MM.1S (cell line): ENCODE results near the gene TET2.

Source experiments
- DNase-seq: peaks from one replicate; pipeline ENCODE4 v3.0.0-alpha.2; 2015
- H2AFZ ChIP-seq: fragments of 300-600 bp; sonication (generic); 2 replicates; pipeline ENCODE4 v1.6.0; 2016; ENCODE audit warnings: antibody characterized with exemption, low read length
- H3F3A ChIP-seq: fragments of 300-600 bp; sonication (generic); 2 replicates; pipeline ENCODE4 v1.6.1; 2016; ENCODE audit warnings: mild to moderate bottlenecking, antibody characterized with exemption, low read length, moderate library complexity, mixed read lengths; ENCODE audit not compliant: insufficient read depth
- H3K27ac ChIP-seq: fragments of 300-600 bp; sonication (generic); 2 replicates; pipeline ENCODE4 v1.5.1; 2016; ENCODE audit warnings: mild to moderate bottlenecking, low read length
- H3K27me3 ChIP-seq: fragments of 300-600 bp; sonication (generic); replicated peaks from 2 replicates; pipeline ENCODE4 v1.6.0; 2016; ENCODE audit warnings: low read length; ENCODE audit not compliant: insufficient read depth
- H3K36me3 ChIP-seq: fragments of 300-600 bp; sonication (generic); replicated peaks from 2 replicates; pipeline ENCODE4 v1.6.1; 2016; ENCODE audit warnings: mild to moderate bottlenecking, low read length, mixed read lengths; ENCODE audit not compliant: insufficient read depth
- H3K4me1 ChIP-seq: fragments of 300-600 bp; sonication (generic); 2 replicates; pipeline ENCODE4 v1.6.1; 2016; ENCODE audit warnings: low read length, mixed read lengths
- H3K4me2 ChIP-seq: fragments of 300-600 bp; sonication (generic); 2 replicates; pipeline ENCODE4 v1.6.0; 2016; ENCODE audit warnings: low read depth, low read length
- H3K4me3 ChIP-seq: fragments of 300-600 bp; sonication (generic); 2 replicates; pipeline ENCODE4 v1.5.1; 2016; ENCODE audit warnings: low read length, mixed read lengths
- H3K79me2 ChIP-seq: fragments of 300-600 bp; sonication (generic); 2 replicates; pipeline ENCODE4 v1.6.1; 2016; ENCODE audit warnings: mixed run types, low read length, mixed read lengths
- H3K9ac ChIP-seq: fragments of 300-600 bp; sonication (generic); 2 replicates; pipeline ENCODE4 v1.6.1; 2016; ENCODE audit warnings: low read length, mixed read lengths
- H3K9me2 ChIP-seq: fragments of 300-600 bp; sonication (generic); replicated peaks from 2 replicates; pipeline ENCODE4 v1.6.1; 2016; ENCODE audit warnings: mild to moderate bottlenecking, low read length, mixed read lengths; ENCODE audit not compliant: insufficient read depth
- H3K9me3 ChIP-seq: fragments of 300-600 bp; sonication (generic); replicated peaks from 2 replicates; pipeline ENCODE4 v1.6.1; 2016; ENCODE audit warnings: mild to moderate bottlenecking, low read length, mixed read lengths; ENCODE audit not compliant: insufficient read depth
- H4K20me1 ChIP-seq: fragments of 300-600 bp; sonication (generic); 2 replicates; pipeline ENCODE4 v1.6.1; 2016; ENCODE audit warnings: mild to moderate bottlenecking, low read length, moderate library complexity, mixed read lengths; ENCODE audit not compliant: insufficient read depth
- EZH2 ChIP-seq: fragments of 300-600 bp; sonication (generic); optimal IDR thresholded peaks from 2 replicates; pipeline ENCODE3; 2017; ENCODE audit warnings: low read depth, mild to moderate bottlenecking, antibody characterized with exemption, low read length, mixed read lengths
- EZH2phosphoT487 ChIP-seq: fragments of 300-600 bp; sonication (generic); IDR thresholded peaks from 2 replicates; pipeline ENCODE4 v1.6.1; 2018; ENCODE audit warnings: antibody characterized with exemption, low read length
- TF ChIP-seq, protein P1 (sequence below): fragments of 300-600 bp; sonication (generic); IDR thresholded peaks from 2 replicates; pipeline ENCODE4 v1.5.1; 2016; ENCODE audit warnings: antibody characterized with exemption, low read length, mixed read lengths

TET2 gene

DNA sequence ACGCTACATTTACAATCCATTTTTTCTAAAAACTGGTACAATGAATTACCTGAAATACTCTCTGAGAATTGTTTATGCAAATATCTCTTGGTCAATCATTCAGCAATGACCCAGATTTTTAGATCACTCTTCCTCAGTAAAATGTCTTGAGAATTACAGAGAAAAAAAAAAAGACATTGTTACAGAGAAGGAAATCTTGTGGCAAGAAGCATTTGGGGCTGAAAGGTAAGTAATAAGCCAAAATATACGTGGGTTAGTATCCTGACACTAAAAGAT is 19.6 kb upstream of the TET2 start:
- Histone ChIP-seq H3K9ac (no peak overlapping the region), H3K79me2 (no peaks in the 10 kb centered on the region), H3K4me3 (no peak overlapping the region), H4K20me1 (no peaks in the 10 kb centered on the region), H3F3A (no peaks in the 10 kb centered on the region), H3K4me1 (no peaks in the 10 kb centered on the region), H3K27me3 (no peaks in the 10 kb centered on the region), H3K27ac (no peak overlapping the region), H3K9me3 (no peaks in the 10 kb centered on the region), H2AFZ (no peak overlapping the region), H3K4me2 (no peak overlapping the region), H3K36me3 (no peaks in the 10 kb centered on the region), H3K9me2 (no peaks in the 10 kb centered on the region)
- no peak for DNase-seq
- no peak for TF ChIP-seq EZH2
- TF ChIP-seq EZH2phosphoT487 = no peak

DNA sequence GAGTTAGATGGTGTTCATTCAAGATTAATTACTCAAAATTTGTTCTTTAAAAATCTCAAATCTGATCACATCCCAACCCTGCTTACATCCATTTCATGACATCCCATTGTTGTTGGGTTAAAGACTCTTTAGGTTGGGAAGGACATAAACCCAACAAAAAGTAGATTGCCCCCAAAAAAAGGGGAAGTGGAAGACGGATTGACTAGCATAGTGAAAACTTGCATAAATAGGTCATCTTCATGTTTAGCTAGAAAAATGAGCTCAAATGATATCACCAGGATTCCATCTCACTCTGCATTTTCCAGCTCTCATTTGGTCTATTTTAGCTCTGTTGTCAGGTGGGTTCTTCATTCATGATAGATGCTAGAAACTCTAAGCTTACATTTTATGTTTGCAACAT is 18.5 kb upstream of the TET2 start:
- Histone ChIP-seq H3K4me3 (no peak overlapping the region), H3K4me1 (no peaks in the 10 kb centered on the region), H3K9me3 (no peaks in the 10 kb centered on the region), H3K9me2 (no peaks in the 10 kb centered on the region), H3K36me3 (no peaks in the 10 kb centered on the region), H3K9ac (no peak overlapping the region), H3K79me2 (no peaks in the 10 kb centered on the region), H4K20me1 (no peaks in the 10 kb centered on the region), H2AFZ (no peak overlapping the region), H3K27me3 (no peaks in the 10 kb centered on the region), H3K27ac (no peak overlapping the region), H3F3A (no peaks in the 10 kb centered on the region), H3K4me2 (no peak overlapping the region)
- no peak for DNase-seq
- TF ChIP-seq, protein P1, sequence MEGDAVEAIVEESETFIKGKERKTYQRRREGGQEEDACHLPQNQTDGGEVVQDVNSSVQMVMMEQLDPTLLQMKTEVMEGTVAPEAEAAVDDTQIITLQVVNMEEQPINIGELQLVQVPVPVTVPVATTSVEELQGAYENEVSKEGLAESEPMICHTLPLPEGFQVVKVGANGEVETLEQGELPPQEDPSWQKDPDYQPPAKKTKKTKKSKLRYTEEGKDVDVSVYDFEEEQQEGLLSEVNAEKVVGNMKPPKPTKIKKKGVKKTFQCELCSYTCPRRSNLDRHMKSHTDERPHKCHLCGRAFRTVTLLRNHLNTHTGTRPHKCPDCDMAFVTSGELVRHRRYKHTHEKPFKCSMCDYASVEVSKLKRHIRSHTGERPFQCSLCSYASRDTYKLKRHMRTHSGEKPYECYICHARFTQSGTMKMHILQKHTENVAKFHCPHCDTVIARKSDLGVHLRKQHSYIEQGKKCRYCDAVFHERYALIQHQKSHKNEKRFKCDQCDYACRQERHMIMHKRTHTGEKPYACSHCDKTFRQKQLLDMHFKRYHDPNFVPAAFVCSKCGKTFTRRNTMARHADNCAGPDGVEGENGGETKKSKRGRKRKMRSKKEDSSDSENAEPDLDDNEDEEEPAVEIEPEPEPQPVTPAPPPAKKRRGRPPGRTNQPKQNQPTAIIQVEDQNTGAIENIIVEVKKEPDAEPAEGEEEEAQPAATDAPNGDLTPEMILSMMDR = no peak
- TF ChIP-seq EZH2 (no peak), EZH2phosphoT487 (no peak)

DNA sequence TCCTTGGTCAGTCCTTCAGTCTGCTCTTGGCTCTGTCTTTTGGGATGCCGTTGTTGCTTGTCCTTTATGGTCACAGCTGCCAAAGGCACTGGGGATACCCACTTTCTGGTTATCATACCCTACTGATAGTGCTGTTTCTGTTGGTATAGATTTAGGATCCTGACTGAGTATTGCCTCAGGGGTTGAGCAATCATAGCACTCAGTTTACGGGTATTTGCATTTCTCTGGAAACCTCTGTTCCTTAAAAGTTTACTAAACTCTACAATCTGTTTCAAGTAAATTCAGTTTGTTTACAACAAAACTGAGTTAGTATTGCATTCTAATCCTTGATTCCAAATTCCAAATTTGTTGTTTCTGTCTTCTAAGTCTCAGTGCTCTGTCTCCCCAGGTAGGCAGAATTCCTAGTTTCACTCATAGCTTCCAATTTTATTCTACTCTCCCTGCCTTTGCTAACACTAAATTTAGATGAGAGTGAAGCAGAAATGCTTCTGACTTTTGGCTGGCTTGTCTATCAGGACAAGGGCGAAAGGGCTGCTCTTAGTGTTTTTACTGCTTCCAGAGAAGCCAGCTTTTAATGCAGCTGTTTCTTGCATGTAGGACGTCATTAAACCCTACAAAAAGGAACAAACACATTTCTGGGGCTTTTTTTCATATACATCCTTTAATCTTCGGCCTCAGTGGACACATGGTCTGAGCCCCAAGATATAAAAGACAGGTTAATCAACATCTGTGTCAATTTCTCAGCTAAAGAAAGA is 17.2 kb upstream of the TET2 start:
- no peak overlapping the region for H3K4me2 ChIP-seq
- H3K9ac ChIP-seq = no peak overlapping the region
- H3K4me1 ChIP-seq = no peaks in the 10 kb centered on the region
- TF ChIP-seq EZH2phosphoT487 (no peak), EZH2 (no peak)
- TF ChIP-seq, protein P1 = no peak
- no peaks in the 10 kb centered on the region for H3K9me2 ChIP-seq
- H3F3A ChIP-seq = no peaks in the 10 kb centered on the region
- no peak overlapping the region for H2AFZ ChIP-seq
- no peaks in the 10 kb centered on the region for H3K36me3 ChIP-seq
- H4K20me1 ChIP-seq = no peaks in the 10 kb centered on the region
- no peak for DNase-seq
- no peak overlapping the region for H3K27ac ChIP-seq
- H3K4me3 ChIP-seq = no peak overlapping the region
- H3K27me3 ChIP-seq = no peaks in the 10 kb centered on the region
- no peaks in the 10 kb centered on the region for H3K9me3 ChIP-seq
- no peaks in the 10 kb centered on the region for H3K79me2 ChIP-seq

DNA sequence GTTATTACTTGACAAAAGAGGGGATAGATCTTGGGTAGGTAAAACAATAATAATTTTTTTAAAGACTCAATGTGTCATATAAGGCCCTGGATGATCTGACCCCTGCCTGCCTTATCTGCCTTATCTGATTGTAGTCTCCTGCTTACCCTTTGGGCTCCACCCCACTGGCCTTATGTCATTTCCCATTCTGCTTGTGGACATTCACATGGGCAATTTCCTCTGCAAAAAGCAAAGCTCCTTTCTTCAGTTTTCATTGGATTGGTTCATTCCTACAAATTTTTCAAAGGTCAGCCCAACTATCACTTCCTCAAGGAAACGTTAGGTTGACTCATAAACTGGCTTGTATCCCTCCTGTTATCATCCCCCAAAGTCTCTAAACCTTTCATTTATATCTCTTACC is 15.7 kb upstream of the TET2 start:
- Histone ChIP-seq H3K9me3 (no peaks in the 10 kb centered on the region), H3K27ac (no peak overlapping the region), H2AFZ (no peak overlapping the region), H3K4me2 (no peak overlapping the region), H3K27me3 (no peaks in the 10 kb centered on the region), H3F3A (no peaks in the 10 kb centered on the region), H3K4me3 (no peak overlapping the region), H3K79me2 (no peaks in the 10 kb centered on the region), H3K36me3 (no peaks in the 10 kb centered on the region), H3K4me1 (no peaks in the 10 kb centered on the region), H3K9ac (no peak overlapping the region), H3K9me2 (no peaks in the 10 kb centered on the region), H4K20me1 (no peaks in the 10 kb centered on the region)
- DNase-seq = no peak
- TF ChIP-seq EZH2phosphoT487 = no peak
- TF ChIP-seq, protein P1 = no peak
- TF ChIP-seq EZH2 = no peak
